ENCODE measurements around the gene TRERF1.

DNA sequence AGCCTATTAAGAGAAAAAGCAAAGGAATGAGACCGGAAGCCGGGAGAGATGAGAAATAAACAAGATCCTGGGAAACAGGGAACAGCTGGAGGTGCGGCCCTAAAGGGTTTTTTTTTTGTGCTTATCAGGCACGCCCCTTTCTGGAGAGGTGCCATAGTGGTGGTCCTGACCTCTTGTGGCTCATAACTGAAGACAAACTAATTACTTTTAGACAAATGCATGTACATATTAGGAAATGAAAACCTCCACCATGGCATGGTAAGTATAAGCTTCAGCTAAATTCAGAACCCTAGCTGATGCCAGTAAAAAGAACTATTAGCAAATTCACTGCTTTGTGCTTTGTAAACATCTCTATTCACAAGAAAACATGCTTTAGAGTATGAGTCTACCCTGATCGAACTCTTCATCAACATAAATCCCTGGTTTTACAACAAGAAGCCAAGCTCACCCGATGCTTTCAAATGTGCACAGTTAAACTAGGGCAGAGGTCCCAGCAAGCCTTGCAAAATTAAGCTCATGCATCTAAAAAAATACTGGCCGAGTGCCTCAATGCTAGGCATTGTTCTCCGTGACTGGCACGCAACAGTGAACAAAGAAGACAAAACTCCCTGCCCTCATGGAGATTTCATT lies 137.7 kb downstream of the TRERF1 start:
- TF ChIP-seq, protein P1, sequence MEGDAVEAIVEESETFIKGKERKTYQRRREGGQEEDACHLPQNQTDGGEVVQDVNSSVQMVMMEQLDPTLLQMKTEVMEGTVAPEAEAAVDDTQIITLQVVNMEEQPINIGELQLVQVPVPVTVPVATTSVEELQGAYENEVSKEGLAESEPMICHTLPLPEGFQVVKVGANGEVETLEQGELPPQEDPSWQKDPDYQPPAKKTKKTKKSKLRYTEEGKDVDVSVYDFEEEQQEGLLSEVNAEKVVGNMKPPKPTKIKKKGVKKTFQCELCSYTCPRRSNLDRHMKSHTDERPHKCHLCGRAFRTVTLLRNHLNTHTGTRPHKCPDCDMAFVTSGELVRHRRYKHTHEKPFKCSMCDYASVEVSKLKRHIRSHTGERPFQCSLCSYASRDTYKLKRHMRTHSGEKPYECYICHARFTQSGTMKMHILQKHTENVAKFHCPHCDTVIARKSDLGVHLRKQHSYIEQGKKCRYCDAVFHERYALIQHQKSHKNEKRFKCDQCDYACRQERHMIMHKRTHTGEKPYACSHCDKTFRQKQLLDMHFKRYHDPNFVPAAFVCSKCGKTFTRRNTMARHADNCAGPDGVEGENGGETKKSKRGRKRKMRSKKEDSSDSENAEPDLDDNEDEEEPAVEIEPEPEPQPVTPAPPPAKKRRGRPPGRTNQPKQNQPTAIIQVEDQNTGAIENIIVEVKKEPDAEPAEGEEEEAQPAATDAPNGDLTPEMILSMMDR (IDR thresholded peaks at IDR 0.05), result no peak
- no peak for TF ChIP-seq POLR2A (IDR thresholded peaks at IDR 0.05)

All from lower leg skin (tissue), 3 donors.